Measurements from ENCODE around the gene SLC9A6.
"Not testable (repeated sequence)": the region's sequence is repeated elsewhere in the genome, so short reads cannot be mapped to it uniquely, and the experiment has no call there.

SLC9A6 gene

GRCh38 chrX:136063340-136064079 is 78.3 kb downstream of the SLC9A6 start:
- DNase-seq (ENCODE audit: low read depth in 2 of 2) = no peak

DNA sequence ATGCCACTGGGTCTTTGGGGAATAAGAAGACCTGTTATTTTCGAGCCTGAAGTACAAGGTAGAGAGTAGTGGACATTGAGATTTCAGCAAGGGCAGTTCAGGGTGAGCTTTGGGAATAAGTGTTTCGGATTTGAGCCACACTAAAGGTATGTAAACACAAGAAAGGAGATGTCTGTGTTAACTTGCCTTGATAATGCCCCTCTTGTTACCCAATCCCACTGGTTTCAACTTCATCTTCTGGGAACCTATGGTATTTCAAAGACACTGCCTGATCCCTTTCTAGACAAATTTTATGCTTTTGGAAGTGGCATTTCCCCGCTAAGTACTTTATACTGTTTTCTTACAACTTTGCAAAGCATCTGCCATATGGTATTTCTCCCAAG is 79.4 kb downstream of the SLC9A6 start:
- DNase-seq (ENCODE audit: low read depth in 2 of 2) = no peak

- no peak for DNase-seq (ENCODE audit: low read depth in 2 of 2)
Measured at GRCh38 chrX:136065044-136065671, 79.9 kb downstream of the SLC9A6 start.

DNA sequence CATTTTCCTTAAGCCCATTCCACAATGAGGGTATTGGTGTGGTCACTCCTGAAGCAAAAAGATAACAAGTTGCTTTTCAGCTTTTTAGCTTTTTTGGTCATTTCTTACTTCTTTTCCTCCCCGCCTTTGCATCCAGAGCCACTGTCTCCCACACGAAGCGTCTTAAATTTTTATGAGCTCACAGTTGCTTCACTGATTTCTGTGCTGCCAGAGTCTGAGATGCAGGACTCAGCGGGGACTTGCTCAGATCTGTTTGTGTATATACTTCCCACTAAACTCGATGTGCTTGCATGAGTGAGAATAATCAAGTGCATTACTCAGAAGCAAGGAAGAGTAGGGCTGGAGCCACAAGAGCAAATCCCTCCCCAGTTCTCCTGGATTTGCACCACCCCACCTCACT is 81.9 kb downstream of the SLC9A6 start:
- no peak for DNase-seq (ENCODE audit: low read depth in 2 of 2)

GRCh38 chrX:136067966-136068365 is 82.7 kb downstream of the SLC9A6 start:
- no peak for DNase-seq (ENCODE audit: low read depth in 2 of 2)

- no peak for DNase-seq (ENCODE audit: low read depth in 2 of 2)
Measured at GRCh38 chrX:136076942-136077341, 91.7 kb downstream of the SLC9A6 start.

DNA sequence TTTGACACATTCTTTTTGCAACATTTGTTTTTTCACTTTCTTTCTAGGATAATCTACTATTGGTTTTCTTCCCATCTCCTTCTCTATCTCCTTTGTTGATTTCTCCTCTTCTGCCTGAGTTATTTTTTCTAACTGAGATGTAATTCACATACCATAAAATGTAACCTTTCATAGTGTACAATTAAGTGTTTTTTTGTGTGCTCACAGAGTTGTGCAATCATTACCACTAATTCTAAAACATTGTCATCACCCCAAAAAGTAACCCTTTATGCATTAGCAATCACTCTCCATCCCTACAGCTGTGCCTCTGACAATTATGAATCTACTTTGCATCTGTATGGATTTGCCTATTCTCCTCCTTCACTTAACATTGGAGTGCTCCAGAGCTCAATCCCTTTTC is 95.5 kb downstream of the SLC9A6 start:
- DNase-seq (ENCODE audit: low read depth in 2 of 2) = no peak

DNA sequence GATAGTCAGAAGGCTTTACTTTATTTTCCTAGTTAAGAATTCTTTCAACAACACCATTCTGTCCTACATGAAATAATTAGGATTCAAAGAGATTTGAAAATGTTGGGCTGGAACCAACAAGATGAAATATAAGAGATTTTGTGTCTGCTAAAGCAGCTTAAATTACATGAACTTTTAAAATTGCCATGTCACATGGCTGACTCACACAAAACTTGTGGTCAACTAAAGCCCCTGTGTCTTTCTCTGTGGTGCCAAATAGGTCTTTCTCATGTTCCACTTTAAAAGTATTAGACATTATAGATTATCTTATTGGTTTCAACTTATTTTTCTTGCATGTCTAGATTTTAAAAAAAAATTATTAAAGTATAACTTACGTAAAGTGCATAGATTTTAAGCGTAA is 101.3 kb downstream of the SLC9A6 start:
- no peak for DNase-seq (ENCODE audit: low read depth in 2 of 2)

GRCh38 chrX:136091898-136092297 is 106.7 kb downstream of the SLC9A6 start:
- not testable (repeated sequence) for DNase-seq (ENCODE audit: low read depth in 2 of 2)

GRCh38 chrX:136094962-136095361 is 109.7 kb downstream of the SLC9A6 start:
- DNase-seq (ENCODE audit: low read depth in 2 of 2) = no peak
